GM19193 (cell line): ENCODE results near the gene CYB5R3.
A peak's percentile ranks its signal among the peaks of the same experiment; 100 is the strongest.

ENCODE experiments used
- POLR2A ChIP-seq: IDR thresholded peaks from 4 replicates; pipeline ENCODE4 v1.6.1; 2011; ENCODE audit not compliant: insufficient read depth, insufficient read length; ENCODE audit errors: extremely low read depth

Gene CYB5R3

DNA sequence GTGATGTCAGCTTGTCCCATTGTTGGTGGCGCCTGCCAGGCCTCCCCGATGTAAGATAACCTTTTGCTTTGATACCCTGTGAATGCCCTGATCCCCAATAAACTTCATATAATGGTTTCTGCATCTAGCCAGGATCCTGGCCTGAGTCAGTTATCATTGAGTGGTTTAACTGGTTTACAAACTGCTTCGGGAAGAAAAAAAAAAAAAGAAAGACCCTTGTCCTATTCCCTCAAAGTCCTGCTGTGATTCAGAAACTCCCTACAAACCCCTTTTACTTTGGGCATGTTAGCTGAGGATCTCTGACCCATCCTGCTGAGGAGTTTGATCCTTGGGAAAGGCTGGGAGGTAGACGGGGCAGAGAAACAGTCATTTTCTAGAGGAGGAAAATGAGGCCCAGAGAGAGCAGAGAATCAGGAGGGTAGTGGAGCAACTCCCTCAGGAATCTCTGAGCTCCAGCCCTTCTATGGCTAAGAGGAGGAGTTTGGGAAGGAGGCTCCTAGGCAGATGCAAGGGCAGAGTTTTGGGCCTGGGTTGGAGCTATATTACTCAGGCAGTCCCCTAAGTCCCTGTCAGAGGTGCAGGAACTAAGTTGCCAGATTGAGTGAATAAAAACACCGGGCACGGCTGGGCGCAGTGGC lies 5.4 kb upstream of the CYB5R3 start:
- no peak for TF ChIP-seq POLR2A

DNA sequence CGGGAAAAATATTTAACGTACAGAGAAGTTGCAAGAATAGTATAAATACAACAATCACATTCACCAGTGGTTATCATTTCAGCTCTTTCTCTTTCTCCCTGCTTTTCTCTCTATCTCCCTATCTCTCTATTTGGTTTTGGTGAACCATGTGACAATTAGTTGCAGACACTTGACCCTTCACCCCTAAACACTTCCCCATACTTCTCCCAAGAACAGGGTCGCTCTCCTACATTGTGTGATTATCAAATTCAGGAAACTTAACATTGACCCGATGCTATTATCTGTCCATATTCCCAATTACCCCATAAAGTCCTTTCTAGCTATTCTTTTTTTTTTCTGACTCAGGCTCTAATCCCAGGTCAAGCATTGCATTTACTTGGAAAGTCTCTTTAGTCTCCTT lies 4.8 kb upstream of the CYB5R3 start:
- no peak for TF ChIP-seq POLR2A

DNA sequence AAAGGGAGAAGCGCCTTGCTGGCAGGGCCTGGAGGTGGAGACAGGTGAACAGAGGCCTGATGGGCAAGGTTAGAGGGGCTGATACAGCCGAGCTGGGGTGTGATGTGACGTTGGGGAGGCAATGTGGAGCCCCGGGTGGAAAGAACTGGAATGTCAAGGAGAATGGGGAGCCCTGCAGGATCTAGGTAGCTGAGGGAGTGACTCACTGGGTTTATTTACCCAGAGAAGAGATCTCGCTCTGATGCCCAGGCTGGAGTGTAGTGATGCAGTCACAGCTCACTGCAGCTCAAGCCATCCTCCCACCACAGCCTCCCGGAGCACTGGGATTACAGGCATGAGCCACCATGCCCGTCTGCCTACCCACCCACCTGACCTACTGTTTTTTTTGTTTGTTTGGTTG lies 1.9 kb upstream of the CYB5R3 start:
- TF ChIP-seq POLR2A, result no peak

DNA sequence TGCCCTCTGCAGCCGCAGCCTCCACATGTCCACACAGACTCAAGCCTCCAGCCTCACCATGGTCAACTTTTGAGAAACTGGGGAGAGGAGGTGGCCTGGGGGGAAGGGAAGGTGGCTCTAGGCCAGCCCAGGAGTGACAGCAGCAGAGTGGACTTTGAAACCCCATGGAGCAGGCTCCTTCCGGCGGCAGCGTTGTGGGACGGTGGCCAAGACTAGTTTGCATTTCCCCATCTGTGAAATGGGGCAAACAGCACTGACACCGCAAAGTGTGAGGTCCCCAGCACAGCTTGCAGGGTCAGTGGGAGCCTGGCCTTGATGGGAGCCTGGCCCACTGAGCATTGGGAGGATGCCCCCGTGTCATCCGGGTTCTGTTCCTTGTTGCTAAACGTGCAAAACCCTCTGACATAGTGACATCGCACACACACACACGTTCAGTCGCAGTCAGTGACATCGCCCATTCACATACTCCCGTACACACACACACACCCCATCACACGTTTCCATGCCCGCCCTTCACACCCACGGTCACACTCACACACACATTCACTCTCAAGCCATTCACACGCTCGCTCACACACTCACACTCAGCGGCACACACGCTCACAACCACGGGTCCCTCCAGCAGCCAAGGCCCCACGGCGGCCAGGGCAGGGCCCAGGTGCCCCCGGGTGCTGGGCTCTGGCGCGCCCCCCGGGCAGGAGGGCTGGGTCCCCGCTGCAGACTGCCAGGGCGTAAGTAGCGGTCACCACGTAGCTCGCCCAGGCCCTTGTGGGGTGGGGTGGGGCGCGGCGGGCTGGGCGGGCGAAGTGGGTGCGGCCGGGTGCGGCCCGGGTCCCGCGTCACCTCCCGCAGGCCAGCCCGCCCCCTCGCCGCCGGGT lies 585 bp downstream of the CYB5R3 start:
- TF ChIP-seq POLR2A, result peak; percentile 42

DNA sequence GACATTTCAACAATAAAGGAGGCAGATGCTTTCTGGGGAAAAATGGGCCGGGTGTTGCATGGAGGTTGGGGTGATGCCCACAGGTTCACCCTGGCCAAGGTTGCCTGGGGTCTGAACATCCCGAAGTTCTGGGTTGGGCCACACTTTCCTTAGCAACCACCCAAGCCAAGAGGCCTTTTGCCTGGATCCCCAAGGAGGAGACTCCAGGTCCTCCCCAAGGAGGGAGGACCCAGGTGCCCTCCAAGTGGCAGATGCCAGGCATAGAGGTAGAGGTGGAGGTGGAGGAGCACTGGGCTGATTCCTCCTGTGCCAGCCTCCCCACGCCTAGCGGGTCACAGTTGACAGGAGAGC lies 1.2 kb downstream of the CYB5R3 start:
- TF ChIP-seq POLR2A, result no peak

DNA sequence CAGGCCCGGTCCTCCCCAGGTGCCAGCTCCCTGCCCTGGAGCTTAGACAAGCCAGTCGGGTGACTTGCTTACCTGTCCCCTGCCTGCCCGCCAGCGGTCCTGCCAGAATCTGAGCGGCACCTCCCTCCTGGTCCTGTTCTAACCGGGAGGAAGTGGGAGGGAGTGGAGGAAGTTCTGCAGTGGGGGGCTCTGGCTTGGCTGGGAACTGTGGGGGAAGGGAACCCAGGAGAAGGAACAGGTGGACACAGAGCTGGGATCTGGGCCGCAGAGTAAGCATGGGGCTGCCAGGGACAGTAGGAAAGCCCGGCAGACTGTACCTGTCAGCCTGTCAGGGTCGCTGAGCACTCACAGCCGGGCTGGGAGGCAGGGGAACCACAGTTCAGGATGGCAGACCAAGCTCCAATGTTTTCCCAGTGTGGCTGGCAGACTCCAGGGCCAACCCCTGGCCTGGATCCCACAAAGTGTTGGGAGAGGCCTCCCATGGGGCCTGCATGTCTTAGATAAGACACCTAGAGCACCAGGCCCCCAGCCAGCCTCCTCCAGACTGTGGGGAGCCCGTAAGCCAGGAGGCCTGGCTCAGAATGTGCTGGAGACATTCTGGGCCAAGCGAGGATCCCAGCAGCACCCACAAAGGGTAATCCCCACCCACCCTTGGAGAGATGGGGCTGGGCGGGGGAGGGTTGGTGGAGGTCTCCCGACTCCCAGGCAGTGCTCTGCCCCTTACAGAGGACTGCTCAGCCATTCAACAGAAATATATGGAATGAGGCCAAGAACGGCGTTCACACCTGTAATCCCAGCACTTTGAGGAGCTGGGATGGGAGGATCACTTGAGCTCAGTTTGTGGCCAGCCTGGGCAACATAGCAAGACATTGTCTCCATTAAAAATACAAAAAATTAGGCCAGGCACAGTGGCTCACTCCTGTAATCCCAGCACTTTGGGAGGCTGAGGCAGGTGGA lies 2.3 kb downstream of the CYB5R3 start:
- TF ChIP-seq POLR2A, result no peak

DNA sequence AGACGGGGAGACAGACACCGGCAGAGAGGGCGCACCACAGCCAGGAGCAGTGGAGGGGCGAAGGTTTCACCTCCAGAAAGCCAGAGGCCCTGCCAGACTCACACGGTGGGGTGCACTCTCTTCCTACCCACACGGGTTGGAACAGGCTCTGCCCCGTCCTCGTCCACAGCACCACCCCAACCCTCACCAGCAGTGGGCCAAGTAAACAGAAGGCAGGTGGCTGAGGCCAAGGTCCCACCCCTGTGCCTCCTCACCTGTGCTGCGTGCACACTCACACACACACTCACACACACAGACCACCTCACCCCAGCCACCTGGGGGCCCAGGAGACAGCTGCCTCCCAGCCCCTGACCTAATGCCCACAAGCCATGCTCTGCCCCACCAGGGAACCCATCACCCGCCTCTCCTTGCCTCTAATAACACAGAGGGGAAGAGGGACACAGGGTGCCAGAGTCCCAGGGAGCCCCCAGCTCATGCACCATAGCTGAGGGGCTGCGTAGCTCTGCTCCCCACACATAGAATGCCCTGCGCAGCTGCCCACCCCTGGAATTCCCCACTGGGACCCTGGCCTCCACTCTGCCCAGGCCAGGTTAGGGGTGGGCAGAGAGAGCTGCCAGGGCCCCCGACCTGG lies 3.1 kb downstream of the CYB5R3 start:
- no peak for TF ChIP-seq POLR2A

DNA sequence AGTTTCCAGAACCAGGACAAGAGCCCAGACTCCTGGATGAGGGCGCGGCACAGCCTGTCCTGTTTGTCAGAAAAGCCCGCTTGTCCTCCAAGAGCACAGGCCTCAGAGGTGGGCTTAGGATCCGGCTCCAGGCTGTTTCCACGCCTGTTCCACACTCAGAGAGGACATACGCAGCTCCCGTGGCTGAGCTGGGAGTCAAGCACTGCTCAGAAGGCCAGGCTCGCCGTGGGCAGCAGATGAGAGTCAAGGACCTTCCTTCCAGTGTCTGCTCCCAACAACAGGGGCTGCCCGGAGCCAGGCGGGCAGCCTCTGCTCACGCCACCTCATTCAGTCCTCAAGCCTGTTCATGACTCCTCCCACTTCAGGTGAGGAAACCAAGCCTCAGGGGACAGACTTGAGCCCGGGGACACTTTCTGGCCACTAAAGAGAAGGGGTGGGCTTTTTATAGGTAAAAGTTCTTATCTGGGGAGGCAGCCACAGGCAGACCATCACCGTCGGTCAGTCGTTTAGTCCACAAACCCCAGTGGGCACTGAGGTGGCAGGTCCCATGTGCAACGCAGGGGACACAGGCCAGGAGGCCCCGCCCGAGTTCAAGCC lies 3.8 kb downstream of the CYB5R3 start:
- no peak for TF ChIP-seq POLR2A

DNA sequence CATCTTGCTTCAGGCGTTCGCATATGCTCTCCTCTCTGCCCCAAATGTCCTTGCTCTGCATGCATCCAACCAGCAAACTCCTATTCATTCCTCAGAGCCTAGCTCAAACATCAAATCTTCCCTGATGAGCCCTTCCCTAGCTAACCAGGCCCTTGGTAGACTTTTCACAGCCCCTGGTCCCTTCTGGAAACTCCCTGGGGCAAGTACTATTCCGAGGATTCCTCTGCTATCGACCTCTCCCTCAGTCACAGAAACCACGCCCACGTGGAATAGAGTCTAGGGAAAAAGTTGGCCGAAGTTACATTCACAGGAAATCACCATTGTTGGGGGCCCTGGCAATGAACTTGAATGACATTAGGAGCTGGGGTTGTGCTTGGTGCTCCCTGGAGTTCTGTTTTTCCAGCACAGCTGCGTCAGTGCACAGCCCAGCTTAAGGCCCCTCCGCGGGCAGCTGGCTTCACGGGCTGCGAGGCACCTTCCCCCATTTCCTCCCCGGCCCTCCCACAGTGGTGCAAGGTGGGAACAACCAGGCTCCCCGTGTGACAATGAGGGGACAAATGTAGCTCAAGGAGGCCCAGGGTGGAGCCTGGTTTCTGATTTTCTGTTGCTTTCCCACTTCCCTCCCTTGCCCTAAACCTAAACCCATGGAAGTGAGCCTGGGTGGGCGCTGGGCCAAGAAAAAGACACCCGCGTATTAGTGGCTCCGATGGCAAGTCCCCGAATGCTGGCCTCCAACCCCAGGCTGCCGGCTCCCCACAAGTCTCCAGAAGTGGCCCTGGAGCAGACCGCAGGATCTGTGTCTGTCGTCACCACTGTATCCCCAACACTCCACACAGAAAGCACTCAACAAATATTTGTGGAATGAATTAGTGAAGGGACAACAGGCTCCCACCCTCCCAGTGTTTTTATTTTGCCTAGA lies 4.5 kb downstream of the CYB5R3 start:
- no peak for TF ChIP-seq POLR2A

DNA sequence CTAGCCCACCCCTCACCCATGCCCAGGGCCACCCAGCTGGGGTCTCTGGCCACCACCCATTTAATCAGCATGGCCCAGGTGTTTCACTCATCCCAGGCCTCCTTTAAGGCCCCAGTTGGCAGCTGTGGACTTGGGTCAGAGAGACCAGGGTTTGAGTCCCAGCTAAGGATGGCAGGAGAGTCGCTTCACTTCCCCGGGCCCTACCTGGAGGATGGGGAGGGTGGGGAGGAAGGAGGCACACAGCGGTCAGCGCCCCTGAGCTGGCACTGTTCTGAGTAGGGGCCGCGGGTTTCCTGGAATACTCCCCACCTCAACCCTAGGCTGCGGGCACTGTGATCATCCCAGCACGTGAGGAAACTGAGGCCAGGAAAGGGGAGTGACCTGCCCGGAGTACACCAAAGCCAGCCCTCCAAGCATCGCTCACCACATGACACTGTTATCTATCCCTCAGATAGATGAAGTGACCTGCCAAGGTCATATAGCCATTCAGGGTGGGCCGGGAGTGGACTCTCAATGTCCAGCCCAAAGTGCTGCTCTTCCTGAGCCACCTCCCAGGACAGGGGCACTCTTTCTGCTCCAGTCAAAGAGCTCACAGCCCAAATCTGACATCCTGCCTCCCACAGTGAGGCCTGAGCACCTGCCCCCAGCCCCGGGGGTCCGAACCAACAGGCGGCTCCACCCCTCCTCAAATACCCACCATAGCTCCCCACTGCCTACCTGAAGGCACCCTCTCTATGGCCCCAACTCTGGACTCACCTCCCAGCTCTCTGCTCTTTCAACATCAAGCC lies 5.4 kb downstream of the CYB5R3 start:
- TF ChIP-seq POLR2A, result no peak

DNA sequence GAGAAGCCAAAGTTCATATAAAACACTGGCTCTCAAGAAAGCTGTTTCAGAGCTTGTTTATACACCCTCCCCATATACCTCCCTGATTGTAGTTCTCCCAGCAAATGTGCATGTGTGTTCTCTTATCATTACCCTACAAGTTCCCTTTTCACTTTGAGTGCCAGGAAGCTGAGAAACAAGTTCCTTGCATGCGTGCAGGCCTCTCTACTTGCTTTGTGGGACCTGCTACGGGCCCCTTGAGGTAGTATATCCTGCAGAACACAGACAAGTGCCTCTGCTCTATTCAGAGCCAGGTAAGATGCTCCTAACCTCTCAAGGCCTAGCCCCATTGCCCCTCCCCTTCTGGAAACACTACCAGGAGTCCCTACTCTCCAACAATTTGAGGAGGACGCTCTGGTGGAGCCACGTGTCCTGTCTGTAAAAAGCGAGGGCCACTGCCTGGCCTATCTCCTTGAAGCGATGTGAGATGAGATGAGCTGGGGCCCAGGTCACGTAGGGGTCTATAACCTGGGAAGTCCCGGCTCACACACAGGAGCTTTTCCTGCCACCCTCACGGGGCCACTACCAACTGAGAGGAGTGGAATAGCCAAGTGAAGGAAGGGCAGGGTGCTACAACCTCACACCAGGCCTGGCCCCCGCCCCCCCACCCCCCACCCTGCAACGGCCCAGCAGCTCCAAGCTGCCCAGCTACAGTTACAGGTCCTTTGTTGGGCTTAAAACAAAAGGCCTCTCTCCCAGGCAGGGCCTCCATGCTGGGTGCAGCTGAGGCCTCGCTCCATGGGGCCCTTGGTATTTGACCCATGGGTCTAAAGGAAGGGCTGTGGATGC lies 6.2 kb downstream of the CYB5R3 start:
- no peak for TF ChIP-seq POLR2A
